MM.1S (cell line): ENCODE results near the gene ZNF697.
"Not testable (repeated sequence)": the region's sequence is repeated elsewhere in the genome, so short reads cannot be mapped to it uniquely, and the experiment has no call there.

ENCODE experiments used
- EZH2 ChIP-seq: fragments of 300-600 bp; sonication (generic); optimal IDR thresholded peaks from 2 replicates; pipeline ENCODE3; 2017; ENCODE audit warnings: low read depth, mild to moderate bottlenecking, antibody characterized with exemption, low read length, mixed read lengths
- EZH2phosphoT487 ChIP-seq: fragments of 300-600 bp; sonication (generic); IDR thresholded peaks from 2 replicates; pipeline ENCODE4 v1.6.1; 2018; ENCODE audit warnings: antibody characterized with exemption, low read length
- TF ChIP-seq, protein P1 (sequence below): fragments of 300-600 bp; sonication (generic); IDR thresholded peaks from 2 replicates; pipeline ENCODE4 v1.5.1; 2016; ENCODE audit warnings: antibody characterized with exemption, low read length, mixed read lengths

DNA sequence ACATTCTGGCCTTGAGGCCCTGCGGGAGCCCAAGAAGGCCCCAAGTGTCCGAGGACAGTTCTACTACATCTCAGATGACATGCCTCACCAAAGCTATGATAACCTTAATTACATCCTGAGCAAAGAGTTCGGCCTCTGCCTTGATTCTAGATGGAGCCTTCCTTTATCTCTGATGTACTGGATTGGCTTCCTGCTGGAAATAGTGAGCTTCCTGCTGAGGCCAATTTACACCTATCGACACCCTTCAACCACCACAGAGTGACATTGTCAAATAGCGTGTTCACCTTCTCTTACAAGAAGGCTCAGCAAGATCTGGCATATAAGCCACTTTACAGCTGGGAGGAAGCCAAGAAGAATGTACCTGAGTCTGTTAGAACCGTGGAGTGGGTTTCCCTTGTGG lies 39.2 kb downstream of the ZNF697 start:
- TF ChIP-seq, protein P1, sequence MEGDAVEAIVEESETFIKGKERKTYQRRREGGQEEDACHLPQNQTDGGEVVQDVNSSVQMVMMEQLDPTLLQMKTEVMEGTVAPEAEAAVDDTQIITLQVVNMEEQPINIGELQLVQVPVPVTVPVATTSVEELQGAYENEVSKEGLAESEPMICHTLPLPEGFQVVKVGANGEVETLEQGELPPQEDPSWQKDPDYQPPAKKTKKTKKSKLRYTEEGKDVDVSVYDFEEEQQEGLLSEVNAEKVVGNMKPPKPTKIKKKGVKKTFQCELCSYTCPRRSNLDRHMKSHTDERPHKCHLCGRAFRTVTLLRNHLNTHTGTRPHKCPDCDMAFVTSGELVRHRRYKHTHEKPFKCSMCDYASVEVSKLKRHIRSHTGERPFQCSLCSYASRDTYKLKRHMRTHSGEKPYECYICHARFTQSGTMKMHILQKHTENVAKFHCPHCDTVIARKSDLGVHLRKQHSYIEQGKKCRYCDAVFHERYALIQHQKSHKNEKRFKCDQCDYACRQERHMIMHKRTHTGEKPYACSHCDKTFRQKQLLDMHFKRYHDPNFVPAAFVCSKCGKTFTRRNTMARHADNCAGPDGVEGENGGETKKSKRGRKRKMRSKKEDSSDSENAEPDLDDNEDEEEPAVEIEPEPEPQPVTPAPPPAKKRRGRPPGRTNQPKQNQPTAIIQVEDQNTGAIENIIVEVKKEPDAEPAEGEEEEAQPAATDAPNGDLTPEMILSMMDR, result not testable (repeated sequence)
- not testable (repeated sequence) for TF ChIP-seq EZH2, EZH2phosphoT487
